IPS-NIHi7 (cell line): ENCODE results near the gene ALPG.
"Not testable (repeated sequence)": the region's sequence is repeated elsewhere in the genome, so short reads cannot be mapped to it uniquely, and the experiment has no call there.

ENCODE experiments used
- DNase-seq: peaks from one replicate; pipeline ENCODE4 v3.0.0; 2012; ENCODE audit warnings: mixed read lengths; ENCODE audit errors: extremely low spot score

The ALPG gene

GRCh38 chr2:232406556-232407310 lies at the start of gene ALPG:
ALPG (plus strand) TSS chr2:232406844; CDS start chr2:232406895, 51 bp downstream.
- DNase-seq, result no peak

DNA sequence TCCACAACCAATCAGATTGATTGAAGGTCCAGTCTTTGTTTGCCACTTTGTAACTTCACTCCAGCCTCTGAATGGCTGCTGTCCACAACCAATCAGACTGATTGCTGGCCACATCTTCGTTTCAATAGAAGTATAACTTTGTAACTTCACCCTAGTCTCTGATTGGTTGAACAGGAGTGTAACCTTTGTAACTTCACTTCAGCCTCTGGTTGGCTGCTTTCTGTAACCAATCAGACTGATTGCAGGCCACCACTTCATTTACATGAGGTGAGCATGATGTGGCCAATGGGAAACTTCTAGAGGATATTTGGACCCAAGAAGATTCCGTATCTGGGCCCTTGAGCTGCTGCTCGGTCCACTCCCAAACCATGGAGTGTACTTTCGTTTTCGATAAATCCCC lies 45.0 kb upstream of the ALPG start:
- DNase-seq, result no peak

GRCh38 chr2:232362174-232362900 lies 44.3 kb upstream of the ALPG start:
- no peak for DNase-seq

- not testable (repeated sequence) for DNase-seq
Observed at GRCh38 chr2:232363064-232363783, 43.4 kb upstream of the ALPG start.

- no peak for DNase-seq
Observed at GRCh38 chr2:232363784-232364615, 42.6 kb upstream of the ALPG start.

- DNase-seq, result not testable (repeated sequence)
Observed at GRCh38 chr2:232364806-232365594, 41.6 kb upstream of the ALPG start.

GRCh38 chr2:232365621-232366321 lies 40.9 kb upstream of the ALPG start:
- DNase-seq, result peak; percentile 79

GRCh38 chr2:232366461-232366860 lies 40.2 kb upstream of the ALPG start:
- DNase-seq, result not testable (repeated sequence)

GRCh38 chr2:232367016-232367415 lies 39.6 kb upstream of the ALPG start:
- no peak for DNase-seq

DNA sequence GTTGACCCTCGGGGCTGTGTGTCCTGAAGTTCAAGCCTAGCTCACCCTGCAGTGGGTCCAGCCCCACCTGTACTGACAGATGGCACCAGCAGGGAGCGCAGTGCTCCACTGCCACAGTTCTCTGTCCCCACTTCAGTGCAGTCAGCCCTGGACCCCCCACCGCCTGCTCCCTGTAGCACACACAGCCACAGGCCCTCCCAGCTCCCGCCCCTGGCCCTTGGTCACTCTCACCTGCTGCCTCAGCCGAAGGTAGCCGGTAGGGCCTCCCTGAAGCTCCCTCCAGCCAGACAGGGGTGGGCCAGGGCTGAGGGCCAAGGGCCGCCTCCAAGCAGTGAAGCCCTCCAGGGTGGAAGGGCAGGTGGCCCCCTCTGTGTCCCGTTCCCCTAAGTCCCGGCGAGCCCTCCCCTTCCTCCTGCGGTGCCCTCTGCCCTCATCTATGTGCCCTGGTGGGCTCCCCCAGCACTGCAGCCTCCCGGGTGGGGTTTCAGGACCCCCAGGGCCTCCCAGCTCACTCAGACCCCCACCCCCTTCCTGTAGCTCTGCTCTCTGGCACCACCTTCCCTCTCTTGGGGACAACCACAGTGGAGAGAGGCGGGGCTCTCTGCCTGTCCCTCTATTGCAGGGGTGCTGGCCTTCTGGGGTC lies 38.9 kb upstream of the ALPG start:
- DNase-seq, result peak; percentile 79

DNA sequence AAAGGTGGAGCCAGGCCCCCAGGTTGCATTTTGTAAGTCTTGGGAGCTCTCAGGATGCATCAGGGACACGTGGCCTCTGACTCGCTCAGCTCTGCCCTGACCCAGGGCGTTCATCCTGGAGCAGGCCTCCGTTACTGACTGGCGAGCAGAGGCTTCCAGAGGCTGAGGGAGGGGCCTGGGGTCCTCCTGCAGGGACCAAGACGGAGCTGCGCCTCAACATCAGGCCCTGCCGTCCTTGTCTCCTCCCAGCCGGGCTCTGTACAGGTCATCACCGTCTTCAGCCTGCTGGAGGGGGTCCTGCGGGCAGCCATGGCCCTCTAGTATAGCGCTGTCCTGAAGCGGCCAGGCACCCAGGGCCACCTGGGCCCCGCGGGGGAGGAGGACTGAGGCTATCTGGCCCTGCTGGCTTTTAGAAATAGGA lies 38.3 kb upstream of the ALPG start:
- no peak for DNase-seq

GRCh38 chr2:232369126-232369951 lies 37.3 kb upstream of the ALPG start:
- no peak for DNase-seq

DNA sequence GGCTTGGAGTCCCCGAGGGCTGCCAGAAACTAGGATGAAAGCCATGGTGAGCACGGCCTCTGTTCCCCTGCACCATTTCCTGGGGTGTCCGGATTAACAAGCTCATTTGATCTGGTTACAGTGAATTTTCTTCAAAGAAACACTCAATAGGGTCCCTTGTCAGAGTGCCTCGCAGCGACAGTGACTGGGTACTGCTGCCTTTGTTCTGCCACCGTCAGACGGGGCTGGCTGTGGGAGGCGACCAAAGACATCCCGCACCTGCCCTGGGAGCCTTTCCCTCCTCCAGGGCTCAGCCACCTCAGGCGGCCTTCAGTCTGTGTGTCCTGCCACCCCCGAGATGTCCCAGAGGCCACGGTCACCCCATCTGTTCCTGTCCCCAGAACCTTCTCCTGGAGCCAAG lies 36.6 kb upstream of the ALPG start:
- DNase-seq, result not testable (repeated sequence)

DNA sequence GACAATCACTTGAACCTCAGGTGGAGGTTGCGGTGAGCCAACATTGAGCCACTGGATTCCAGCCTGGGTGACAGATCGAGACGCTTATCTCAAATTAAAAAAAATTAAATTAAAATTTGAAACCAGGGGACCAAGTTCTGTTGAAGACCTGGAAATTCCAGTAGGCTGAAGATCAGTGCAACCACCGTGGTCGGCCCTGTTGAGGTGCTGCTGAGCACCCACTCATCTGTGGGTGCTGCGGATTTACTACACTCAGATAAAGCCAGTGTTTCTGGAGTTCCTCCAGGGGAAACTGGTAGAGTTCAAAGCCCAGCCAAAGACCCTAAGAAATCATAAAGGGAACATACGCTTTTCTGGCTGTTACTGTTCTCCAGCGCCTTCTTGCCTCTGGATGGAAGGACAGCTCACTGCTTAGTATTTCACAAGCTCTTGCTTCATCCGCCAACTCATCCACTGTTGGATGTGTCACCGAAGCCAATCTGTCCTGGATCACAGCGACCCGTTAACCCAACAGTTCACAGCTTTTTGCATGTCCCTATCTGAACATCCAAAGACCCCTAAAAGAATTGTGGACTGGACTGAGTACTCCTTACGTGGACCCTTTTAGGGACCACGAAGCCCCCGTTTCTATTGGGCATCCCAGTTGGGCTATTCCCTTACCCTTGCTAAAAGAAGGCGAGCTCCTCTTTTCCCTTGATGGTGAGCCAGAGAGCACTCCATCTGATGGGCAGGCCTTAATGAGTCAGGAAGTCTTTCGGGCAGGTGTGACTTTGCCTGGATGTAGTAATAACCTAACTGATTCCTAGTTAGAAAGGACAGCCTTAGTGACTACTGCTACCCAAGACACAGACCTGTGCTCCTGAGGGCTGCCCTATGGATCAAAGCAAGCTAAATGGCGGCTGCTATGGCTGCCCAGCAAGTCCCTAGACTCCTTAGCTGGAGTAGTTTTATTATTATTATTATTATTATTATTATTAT lies 34.1 kb upstream of the ALPG start:
- no peak for DNase-seq

DNA sequence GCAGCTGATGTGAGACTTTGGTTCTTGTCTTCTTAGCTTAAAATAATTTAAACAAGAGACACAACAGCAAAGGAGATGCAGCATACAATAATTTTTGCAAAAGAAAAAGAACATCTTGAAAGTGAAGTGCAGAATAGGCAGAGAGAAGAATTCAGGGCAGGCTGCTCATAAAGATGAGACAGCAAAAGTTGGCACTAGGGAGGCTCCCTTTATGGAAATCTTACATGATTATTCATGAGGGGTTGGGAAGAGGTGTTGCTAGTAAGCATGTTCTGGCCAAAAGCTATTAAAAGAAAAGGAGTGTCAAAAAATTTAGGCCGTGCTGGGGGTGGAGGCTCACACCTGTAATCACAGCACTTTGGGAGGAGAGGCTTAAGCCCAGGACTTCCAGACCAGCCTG lies 32.3 kb upstream of the ALPG start:
- DNase-seq, result no peak

- DNase-seq, result no peak
Observed at GRCh38 chr2:232375164-232375563, 31.5 kb upstream of the ALPG start.

GRCh38 chr2:232376260-232376659 lies 30.4 kb upstream of the ALPG start:
- no peak for DNase-seq

DNA sequence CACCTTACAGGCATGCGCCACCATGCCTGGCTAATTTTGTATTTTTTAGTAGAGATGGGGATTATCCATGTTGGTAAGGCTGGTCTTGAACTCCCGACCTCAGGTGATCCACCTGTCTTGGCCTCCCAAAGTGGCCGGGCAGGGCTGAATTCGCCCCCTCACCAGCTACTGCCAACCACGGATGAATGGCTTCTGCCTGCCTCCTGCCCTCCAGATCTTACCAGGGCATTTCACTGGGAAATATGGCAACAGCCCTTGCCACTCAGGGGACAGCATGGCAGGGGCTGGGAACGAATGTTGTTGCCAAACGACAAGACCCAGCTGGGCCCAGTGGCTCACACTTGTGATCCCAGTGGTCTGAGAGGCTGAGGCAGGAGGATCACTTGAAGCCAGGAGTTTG lies 29.9 kb upstream of the ALPG start:
- no peak for DNase-seq
